Sigmoid colon (tissue), 4 donors: Measurements from ENCODE around the gene LRRC56.

Source experiments
- POLR2A ChIP-seq, 2 donors: fragments of 450-650 bp; IDR thresholded peaks; one replicate each; pipeline ENCODE4 v1.6.1; 2016; ENCODE audit warnings: antibody characterized with exemption in 2 of 2, mild to moderate bottlenecking in 2 of 2, moderate library complexity in 2 of 2
- POLR2AphosphoS5 ChIP-seq, 4 donors: sonication (generic); formaldehyde crosslinking; IDR thresholded peaks; one replicate each; pipeline ENCODE4 v1.6.1; 2017; ENCODE audit warnings: antibody characterized with exemption in 4 of 4
- TF ChIP-seq, protein P1 (sequence below), 4 experiments: fragments of 450-650 bp in 3 of 4; fragments of 200-600 bp in 1 of 4; IDR thresholded peaks; one replicate each; pipeline ENCODE4 v1.5.1; 2016 to 2019; ENCODE audit warnings: antibody characterized with exemption in 4 of 4, mild to moderate bottlenecking in 3 of 4, moderate library complexity in 2 of 4

GRCh38 chr11:490186-490929, 47.0 kb upstream of the LRRC56 start:
- TF ChIP-seq, protein P1, sequence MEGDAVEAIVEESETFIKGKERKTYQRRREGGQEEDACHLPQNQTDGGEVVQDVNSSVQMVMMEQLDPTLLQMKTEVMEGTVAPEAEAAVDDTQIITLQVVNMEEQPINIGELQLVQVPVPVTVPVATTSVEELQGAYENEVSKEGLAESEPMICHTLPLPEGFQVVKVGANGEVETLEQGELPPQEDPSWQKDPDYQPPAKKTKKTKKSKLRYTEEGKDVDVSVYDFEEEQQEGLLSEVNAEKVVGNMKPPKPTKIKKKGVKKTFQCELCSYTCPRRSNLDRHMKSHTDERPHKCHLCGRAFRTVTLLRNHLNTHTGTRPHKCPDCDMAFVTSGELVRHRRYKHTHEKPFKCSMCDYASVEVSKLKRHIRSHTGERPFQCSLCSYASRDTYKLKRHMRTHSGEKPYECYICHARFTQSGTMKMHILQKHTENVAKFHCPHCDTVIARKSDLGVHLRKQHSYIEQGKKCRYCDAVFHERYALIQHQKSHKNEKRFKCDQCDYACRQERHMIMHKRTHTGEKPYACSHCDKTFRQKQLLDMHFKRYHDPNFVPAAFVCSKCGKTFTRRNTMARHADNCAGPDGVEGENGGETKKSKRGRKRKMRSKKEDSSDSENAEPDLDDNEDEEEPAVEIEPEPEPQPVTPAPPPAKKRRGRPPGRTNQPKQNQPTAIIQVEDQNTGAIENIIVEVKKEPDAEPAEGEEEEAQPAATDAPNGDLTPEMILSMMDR (IDR thresholded peaks at IDR 0.05), result no peak
- no peak for TF ChIP-seq POLR2AphosphoS5 (IDR thresholded peaks at IDR 0.05)
- TF ChIP-seq POLR2A (IDR thresholded peaks at IDR 0.05), result no peak
